Measurements from ENCODE around the gene KIAA1671.
"Not testable (repeated sequence)": the region's sequence is repeated elsewhere in the genome, so short reads cannot be mapped to it uniquely, and the experiment has no call there.

GRCh38 chr22:25230760-25231159, 278.2 kb downstream of the KIAA1671 start:
- TF ChIP-seq CTCF (IDR thresholded peaks at IDR 0.05 in 4 of 5, conservative IDR thresholded peaks at IDR 0.05 in 1 of 5); POLR2A (IDR thresholded peaks at IDR 0.05): not testable (repeated sequence)
